ENCODE data around the gene ACP3. TPM values are rescaled to one million over a fixed set of nuclear protein-coding genes. Genes with fewer than 3 reads are reported as not detected.
"Not testable (repeated sequence)": the region's sequence is repeated elsewhere in the genome, so short reads cannot be mapped to it uniquely, and the experiment has no call there.

Gene ACP3
- total and polyA plus RNA-seq, 2 donors = 2.5 to 2.8 TPM

GRCh38 chr3:132392675-132393074, 75.5 kb downstream of the ACP3 start:
- H3K27me3 ChIP-seq (ENCODE audit: control insufficient read depth in 2 of 2, insufficient read depth in 1 of 2, low read length in 1 of 2); H3K36me3 ChIP-seq (ENCODE audit: control insufficient read depth in 2 of 2, insufficient read depth in 2 of 2, low read length in 1 of 2); DNase-seq (ENCODE audit: low read depth in 6 of 9, low spot score in 9 of 9); H3K27ac ChIP-seq (ENCODE audit: low read depth in 1 of 2, low read length in 1 of 2); H3K4me1 ChIP-seq (ENCODE audit: control insufficient read depth in 2 of 2, insufficient read depth in 2 of 2, low read length in 2 of 2); H3K4me3 ChIP-seq (ENCODE audit: low read length in 2 of 2); H3K9me3 ChIP-seq (ENCODE audit: control insufficient read depth in 2 of 2, insufficient read depth in 1 of 2, low read length in 1 of 2): not testable (repeated sequence)
- WGBS = 89% methylated on average over 1 of the region's 1 CpG

- H3K9me3 ChIP-seq (ENCODE audit: control insufficient read depth in 2 of 2, insufficient read depth in 1 of 2, low read length in 1 of 2) = peaks cover 0 to 4% of the 10 kb centered on the region in 2 donors
- DNase-seq (ENCODE audit: low read depth in 6 of 9, low spot score in 9 of 9) = no peak
- WGBS = 93% methylated on average over 2 of the region's 2 CpGs
- no peaks in the 10 kb centered on the region for H3K36me3 ChIP-seq (ENCODE audit: control insufficient read depth in 2 of 2, insufficient read depth in 2 of 2, low read length in 1 of 2)
- H3K4me3 ChIP-seq (ENCODE audit: low read length in 2 of 2) = no peak overlapping the region
- H3K27me3 ChIP-seq (ENCODE audit: control insufficient read depth in 2 of 2, insufficient read depth in 1 of 2, low read length in 1 of 2) = no peaks in the 10 kb centered on the region
- H3K4me1 ChIP-seq (ENCODE audit: control insufficient read depth in 2 of 2, insufficient read depth in 2 of 2, low read length in 2 of 2) = no peaks in the 10 kb centered on the region
- no peak overlapping the region for H3K27ac ChIP-seq (ENCODE audit: low read depth in 1 of 2, low read length in 1 of 2)
Observed at GRCh38 chr3:132394320-132394719, 77.1 kb downstream of the ACP3 start.

GRCh38 chr3:132395126-132395525, 77.9 kb downstream of the ACP3 start:
- Histone ChIP-seq H3K36me3 (ENCODE audit: control insufficient read depth in 2 of 2, insufficient read depth in 2 of 2, low read length in 1 of 2) (no peaks in the 10 kb centered on the region), H3K4me1 (ENCODE audit: control insufficient read depth in 2 of 2, insufficient read depth in 2 of 2, low read length in 2 of 2) (no peaks in the 10 kb centered on the region), H3K27ac (ENCODE audit: low read depth in 1 of 2, low read length in 1 of 2) (no peak overlapping the region), H3K9me3 (ENCODE audit: control insufficient read depth in 2 of 2, insufficient read depth in 1 of 2, low read length in 1 of 2) (peaks cover 0 to 4% of the 10 kb centered on the region in 2 donors), H3K4me3 (ENCODE audit: low read length in 2 of 2) (no peak overlapping the region), H3K27me3 (ENCODE audit: control insufficient read depth in 2 of 2, insufficient read depth in 1 of 2, low read length in 1 of 2) (no peaks in the 10 kb centered on the region)
- 85% methylated on average over 1 of the region's 1 CpG for WGBS
- DNase-seq (ENCODE audit: low read depth in 6 of 9, low spot score in 9 of 9) = no peak

- Histone ChIP-seq H3K27ac (ENCODE audit: low read depth in 1 of 2, low read length in 1 of 2) (no peak overlapping the region), H3K27me3 (ENCODE audit: control insufficient read depth in 2 of 2, insufficient read depth in 1 of 2, low read length in 1 of 2) (no peaks in the 10 kb centered on the region), H3K4me3 (ENCODE audit: low read length in 2 of 2) (no peak overlapping the region), H3K36me3 (ENCODE audit: control insufficient read depth in 2 of 2, insufficient read depth in 2 of 2, low read length in 1 of 2) (no peaks in the 10 kb centered on the region), H3K9me3 (ENCODE audit: control insufficient read depth in 2 of 2, insufficient read depth in 1 of 2, low read length in 1 of 2) (peaks cover 0 to 4% of the 10 kb centered on the region in 2 donors), H3K4me1 (ENCODE audit: control insufficient read depth in 2 of 2, insufficient read depth in 2 of 2, low read length in 2 of 2) (no peaks in the 10 kb centered on the region)
- 96% methylated on average over 24 of the region's 24 CpGs for WGBS
- no peak for DNase-seq (ENCODE audit: low read depth in 6 of 9, low spot score in 9 of 9)
Observed at GRCh38 chr3:132396255-132396654, 79.0 kb downstream of the ACP3 start.

- not testable (repeated sequence) for H3K27ac ChIP-seq (ENCODE audit: low read depth in 1 of 2, low read length in 1 of 2); H3K36me3 ChIP-seq (ENCODE audit: control insufficient read depth in 2 of 2, insufficient read depth in 2 of 2, low read length in 1 of 2); H3K4me1 ChIP-seq (ENCODE audit: control insufficient read depth in 2 of 2, insufficient read depth in 2 of 2, low read length in 2 of 2); DNase-seq (ENCODE audit: low read depth in 6 of 9, low spot score in 9 of 9); H3K4me3 ChIP-seq (ENCODE audit: low read length in 2 of 2); H3K9me3 ChIP-seq (ENCODE audit: control insufficient read depth in 2 of 2, insufficient read depth in 1 of 2, low read length in 1 of 2); H3K27me3 ChIP-seq (ENCODE audit: control insufficient read depth in 2 of 2, insufficient read depth in 1 of 2, low read length in 1 of 2)
- WGBS = 93% methylated on average over 8 of the region's 8 CpGs
Observed at GRCh38 chr3:132396776-132397175, 79.6 kb downstream of the ACP3 start.

GRCh38 chr3:132399054-132399929, 82.1 kb downstream of the ACP3 start:
- no peak overlapping the region for H3K27ac ChIP-seq (ENCODE audit: low read depth in 1 of 2, low read length in 1 of 2)
- H3K4me1 ChIP-seq (ENCODE audit: control insufficient read depth in 2 of 2, insufficient read depth in 2 of 2, low read length in 2 of 2) = no peaks in the 10 kb centered on the region
- peak in 5 of 9 donors; percentile 13 to 61 (median 37) for DNase-seq (ENCODE audit: low read depth in 6 of 9, low spot score in 9 of 9)
- peaks cover 0 to 4% of the 10 kb centered on the region in 2 donors for H3K9me3 ChIP-seq (ENCODE audit: control insufficient read depth in 2 of 2, insufficient read depth in 1 of 2, low read length in 1 of 2)
- H3K4me3 ChIP-seq (ENCODE audit: low read length in 2 of 2) = no peak overlapping the region
- WGBS = 66% methylated on average over 5 of the region's 5 CpGs
- H3K27me3 ChIP-seq (ENCODE audit: control insufficient read depth in 2 of 2, insufficient read depth in 1 of 2, low read length in 1 of 2) = no peaks in the 10 kb centered on the region
- H3K36me3 ChIP-seq (ENCODE audit: control insufficient read depth in 2 of 2, insufficient read depth in 2 of 2, low read length in 1 of 2) = no peaks in the 10 kb centered on the region

GRCh38 chr3:132401255-132401654, 84.0 kb downstream of the ACP3 start:
- Histone ChIP-seq H3K9me3 (ENCODE audit: control insufficient read depth in 2 of 2, insufficient read depth in 1 of 2, low read length in 1 of 2) (peaks cover 0 to 3% of the 10 kb centered on the region in 2 donors), H3K4me1 (ENCODE audit: control insufficient read depth in 2 of 2, insufficient read depth in 2 of 2, low read length in 2 of 2) (no peaks in the 10 kb centered on the region), H3K27ac (ENCODE audit: low read depth in 1 of 2, low read length in 1 of 2) (no peak overlapping the region), H3K4me3 (ENCODE audit: low read length in 2 of 2) (no peak overlapping the region), H3K27me3 (ENCODE audit: control insufficient read depth in 2 of 2, insufficient read depth in 1 of 2, low read length in 1 of 2) (no peaks in the 10 kb centered on the region), H3K36me3 (ENCODE audit: control insufficient read depth in 2 of 2, insufficient read depth in 2 of 2, low read length in 1 of 2) (no peaks in the 10 kb centered on the region)
- no peak for DNase-seq (ENCODE audit: low read depth in 6 of 9, low spot score in 9 of 9)
- 97% methylated on average over 13 of the region's 13 CpGs for WGBS

GRCh38 chr3:132404276-132404675, 87.1 kb downstream of the ACP3 start:
- Histone ChIP-seq H3K27ac (ENCODE audit: low read depth in 1 of 2, low read length in 1 of 2) (no peak overlapping the region), H3K36me3 (ENCODE audit: control insufficient read depth in 2 of 2, insufficient read depth in 2 of 2, low read length in 1 of 2) (no peaks in the 10 kb centered on the region)
- 97% methylated on average over 3 of the region's 3 CpGs for whole genome bisulfite sequencing

GRCh38 chr3:132405188-132405587, 88.0 kb downstream of the ACP3 start:
- no peaks in the 10 kb centered on the region for H3K4me1 ChIP-seq (ENCODE audit: control insufficient read depth in 2 of 2, insufficient read depth in 2 of 2, low read length in 2 of 2)
- no peak overlapping the region for H3K4me3 ChIP-seq (ENCODE audit: low read length in 2 of 2)
- WGBS = 93% methylated on average over 1 of the region's 1 CpG
- H3K27ac ChIP-seq (ENCODE audit: low read depth in 1 of 2, low read length in 1 of 2) = no peak overlapping the region
- no peak for DNase-seq (ENCODE audit: low read depth in 6 of 9, low spot score in 9 of 9)
- no peaks in the 10 kb centered on the region for H3K27me3 ChIP-seq (ENCODE audit: control insufficient read depth in 2 of 2, insufficient read depth in 1 of 2, low read length in 1 of 2)
- H3K36me3 ChIP-seq (ENCODE audit: control insufficient read depth in 2 of 2, insufficient read depth in 2 of 2, low read length in 1 of 2) = no peaks in the 10 kb centered on the region
- H3K9me3 ChIP-seq (ENCODE audit: control insufficient read depth in 2 of 2, insufficient read depth in 1 of 2, low read length in 1 of 2) = no peaks in the 10 kb centered on the region

More at GRCh38 chr3:132404276-132404675, 87.1 kb downstream of the ACP3 start:
- no peak for DNase-seq (ENCODE audit: low read depth in 6 of 9, low spot score in 9 of 9)
- Histone ChIP-seq H3K9me3 (ENCODE audit: control insufficient read depth in 2 of 2, insufficient read depth in 1 of 2, low read length in 1 of 2) (no peaks in the 10 kb centered on the region), H3K4me1 (ENCODE audit: control insufficient read depth in 2 of 2, insufficient read depth in 2 of 2, low read length in 2 of 2) (no peaks in the 10 kb centered on the region), H3K27me3 (ENCODE audit: control insufficient read depth in 2 of 2, insufficient read depth in 1 of 2, low read length in 1 of 2) (no peaks in the 10 kb centered on the region), H3K4me3 (ENCODE audit: low read length in 2 of 2) (no peak overlapping the region)

Measured in thymus (tissue), 11 donors.